HUDEP-2 (cell line): ENCODE data around the gene CIAO3.

Source experiments
- DNase-seq, 76 experiments: peaks; one replicate each; lab custom pipeline; 2025; ENCODE audit not compliant: unreplicated experiment in 76 of 76; lab: John Stamatoyannopoulos, UW

CIAO3 gene

GRCh38 chr16:726188-726437 is 14.7 kb downstream of the CIAO3 start:
- no peak for DNase-seq

- no peak for DNase-seq
Observed at GRCh38 chr16:725463-726187, 15.2 kb downstream of the CIAO3 start.

GRCh38 chr16:725041-725376 is 15.8 kb downstream of the CIAO3 start:
- no peak for DNase-seq

GRCh38 chr16:724188-725040 is 16.4 kb downstream of the CIAO3 start:
- DNase-seq = no peak

GRCh38 chr16:723695-724094 is 17.1 kb downstream of the CIAO3 start:
- no peak for DNase-seq

GRCh38 chr16:722835-723633 is 17.8 kb downstream of the CIAO3 start:
- peak in 1 of 76 experiments; percentile 27 for DNase-seq

- no peak for DNase-seq
Observed at GRCh38 chr16:721765-722540, 18.8 kb downstream of the CIAO3 start.

- DNase-seq = peak in 73 of 76 experiments; percentile 43 to 96 (median 82)
Observed at GRCh38 chr16:720990-721764, 19.6 kb downstream of the CIAO3 start, which contains the start of gene ANTKMT. ANTKMT (plus strand) TSS chr16:721146; CDS start chr16:721275, 129 bp downstream.

GRCh38 chr16:720447-720989 is 20.3 kb downstream of the CIAO3 start:
- peak in 55 of 76 experiments; percentile 17 to 96 (median 50) for DNase-seq

- peak in 18 of 76 experiments; percentile 13 to 45 (median 30) for DNase-seq
Observed at GRCh38 chr16:719815-720446, 20.9 kb downstream of the CIAO3 start.

GRCh38 chr16:718922-719321 is 21.9 kb downstream of the CIAO3 start:
- DNase-seq = no peak

- DNase-seq = no peak
Observed at GRCh38 chr16:718389-718788, 22.4 kb downstream of the CIAO3 start.

- DNase-seq = no peak
Observed at GRCh38 chr16:717450-718245, 23.1 kb downstream of the CIAO3 start.

GRCh38 chr16:716768-717325 is 23.9 kb downstream of the CIAO3 start:
- no peak for DNase-seq

GRCh38 chr16:716200-716568 is 24.6 kb downstream of the CIAO3 start:
- DNase-seq = no peak

GRCh38 chr16:715477-716199 is 25.2 kb downstream of the CIAO3 start:
- peak in 20 of 76 experiments; percentile 13 to 45 (median 30) for DNase-seq
